GM13976 (cell line): ENCODE results near the gene ZC3H7A.

ENCODE experiments used
- DNase-seq: peaks from one replicate; pipeline ENCODE4 v3.0.0; 2012; ENCODE audit warnings: low spot score
- in situ Hi-C: fragments of 300-500 bp; cut with MboI; formaldehyde crosslinking; loops from one replicate; pipeline ENCODE4 v1.12.0; 2022; ENCODE audit warnings: low sequenced_read_pairs, mixed read lengths, inconsistent platforms; ENCODE audit not compliant: unreplicated experiment
- TF ChIP-seq, protein P1 (sequence below): IDR thresholded peaks from 2 replicates; pipeline ENCODE4 v1.5.1; 2012; ENCODE audit warnings: borderline replicate concordance, mild to moderate bottlenecking; ENCODE audit not compliant: insufficient read depth; ENCODE audit errors: extremely low read depth, missing control alignments, control extremely low read depth

Gene ZC3H7A

DNA sequence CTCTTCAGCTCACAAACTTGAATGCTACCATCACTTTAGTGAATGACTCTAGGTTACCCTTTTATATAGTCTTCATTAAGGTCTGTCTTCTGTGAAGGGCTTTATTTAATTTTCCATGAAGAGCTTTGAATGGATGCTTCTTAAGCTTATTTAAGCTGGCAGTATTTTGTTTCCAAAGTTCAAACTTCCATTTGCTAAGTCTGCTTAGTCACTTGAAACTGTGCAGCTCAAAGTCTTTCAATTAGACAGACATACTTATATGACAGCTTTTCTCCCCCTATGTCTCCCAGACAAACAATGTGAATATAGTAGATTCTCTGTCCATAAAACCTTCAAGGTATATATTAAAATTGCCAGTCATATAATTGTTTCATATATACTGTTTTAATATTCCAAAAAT lies 77.9 kb downstream of the ZC3H7A start:
- in situ Hi-C loops, result no loop called here
- TF ChIP-seq, protein P1, sequence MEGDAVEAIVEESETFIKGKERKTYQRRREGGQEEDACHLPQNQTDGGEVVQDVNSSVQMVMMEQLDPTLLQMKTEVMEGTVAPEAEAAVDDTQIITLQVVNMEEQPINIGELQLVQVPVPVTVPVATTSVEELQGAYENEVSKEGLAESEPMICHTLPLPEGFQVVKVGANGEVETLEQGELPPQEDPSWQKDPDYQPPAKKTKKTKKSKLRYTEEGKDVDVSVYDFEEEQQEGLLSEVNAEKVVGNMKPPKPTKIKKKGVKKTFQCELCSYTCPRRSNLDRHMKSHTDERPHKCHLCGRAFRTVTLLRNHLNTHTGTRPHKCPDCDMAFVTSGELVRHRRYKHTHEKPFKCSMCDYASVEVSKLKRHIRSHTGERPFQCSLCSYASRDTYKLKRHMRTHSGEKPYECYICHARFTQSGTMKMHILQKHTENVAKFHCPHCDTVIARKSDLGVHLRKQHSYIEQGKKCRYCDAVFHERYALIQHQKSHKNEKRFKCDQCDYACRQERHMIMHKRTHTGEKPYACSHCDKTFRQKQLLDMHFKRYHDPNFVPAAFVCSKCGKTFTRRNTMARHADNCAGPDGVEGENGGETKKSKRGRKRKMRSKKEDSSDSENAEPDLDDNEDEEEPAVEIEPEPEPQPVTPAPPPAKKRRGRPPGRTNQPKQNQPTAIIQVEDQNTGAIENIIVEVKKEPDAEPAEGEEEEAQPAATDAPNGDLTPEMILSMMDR, result no peak
- DNase-seq, result no peak

DNA sequence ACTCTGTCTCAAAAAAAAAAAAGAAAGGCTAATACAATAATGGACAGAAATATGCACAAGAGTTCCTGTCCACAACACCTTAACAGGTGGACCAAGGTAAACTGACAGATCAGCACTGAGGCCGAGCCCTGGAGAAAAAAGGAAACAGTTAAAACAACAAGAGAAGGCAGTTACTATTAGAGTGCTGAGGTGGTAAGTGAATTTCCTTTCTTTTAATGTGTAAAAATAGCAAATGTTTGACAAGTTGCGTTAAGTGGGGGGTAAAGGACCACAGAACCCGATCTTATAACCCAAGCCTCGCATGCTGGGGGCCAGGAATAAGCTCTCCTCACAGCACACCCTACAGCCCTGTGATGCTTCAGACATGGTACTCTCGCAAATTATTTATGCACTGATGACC lies 79.2 kb downstream of the ZC3H7A start:
- in situ Hi-C loops, result no loop called here
- TF ChIP-seq, protein P1, result no peak
- DNase-seq, result no peak

DNA sequence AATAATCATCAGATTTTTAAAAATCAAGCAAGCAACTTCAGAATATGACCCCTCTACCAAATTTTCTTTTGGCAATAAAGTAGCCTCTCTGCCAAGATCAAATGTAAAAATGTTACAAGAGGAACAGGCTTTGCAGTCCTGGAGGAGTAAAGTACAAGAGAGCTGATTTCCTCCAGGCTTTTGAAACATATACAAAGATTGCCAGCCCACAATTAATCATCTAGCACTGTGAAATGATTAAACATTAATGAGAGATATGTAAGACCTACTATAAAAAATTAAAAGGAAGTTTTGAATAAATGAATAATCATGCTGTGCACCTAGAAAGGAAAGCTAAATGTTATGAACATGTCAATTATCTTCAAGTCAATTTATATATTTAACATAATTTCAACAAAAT lies 80.7 kb downstream of the ZC3H7A start:
- no peak for DNase-seq
- TF ChIP-seq, protein P1, result no peak
- in situ Hi-C loops, result no loop called here

DNA sequence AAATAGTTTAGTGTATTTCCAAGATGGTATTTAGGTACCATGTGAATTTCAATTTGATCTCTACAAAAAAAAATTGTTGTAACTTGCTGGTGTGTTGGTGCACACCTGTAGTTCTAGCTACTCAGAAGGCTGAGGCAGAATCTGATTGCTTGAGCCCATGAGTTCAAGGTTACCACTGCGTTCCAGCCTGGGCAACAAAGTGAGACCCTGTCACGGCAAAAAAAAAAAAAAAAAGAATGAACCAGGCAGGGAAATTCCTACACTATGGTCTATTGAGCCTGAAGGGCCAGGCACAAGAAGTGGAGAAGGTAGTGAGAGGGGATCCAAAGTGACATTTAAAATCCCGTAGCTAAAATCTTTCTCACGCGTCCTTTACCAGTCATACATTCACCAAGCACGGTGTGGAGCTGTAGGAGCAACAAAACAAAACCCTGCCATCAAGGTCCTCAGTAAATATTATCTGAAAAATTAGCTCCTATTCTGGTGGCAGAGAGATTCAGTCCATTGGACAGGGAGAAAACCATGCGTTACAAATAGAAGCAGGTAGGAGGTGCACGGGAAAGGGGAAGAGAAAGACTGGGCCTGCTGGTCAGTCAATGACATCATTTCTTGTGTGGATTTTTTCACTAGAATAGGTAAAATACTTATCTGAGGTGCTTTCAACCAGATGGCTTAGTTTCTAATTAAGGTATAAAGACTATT lies 81.7 kb downstream of the ZC3H7A start:
- peak; percentile 58 for DNase-seq
- TF ChIP-seq, protein P1, result no peak
- in situ Hi-C loops, result no loop called here

DNA sequence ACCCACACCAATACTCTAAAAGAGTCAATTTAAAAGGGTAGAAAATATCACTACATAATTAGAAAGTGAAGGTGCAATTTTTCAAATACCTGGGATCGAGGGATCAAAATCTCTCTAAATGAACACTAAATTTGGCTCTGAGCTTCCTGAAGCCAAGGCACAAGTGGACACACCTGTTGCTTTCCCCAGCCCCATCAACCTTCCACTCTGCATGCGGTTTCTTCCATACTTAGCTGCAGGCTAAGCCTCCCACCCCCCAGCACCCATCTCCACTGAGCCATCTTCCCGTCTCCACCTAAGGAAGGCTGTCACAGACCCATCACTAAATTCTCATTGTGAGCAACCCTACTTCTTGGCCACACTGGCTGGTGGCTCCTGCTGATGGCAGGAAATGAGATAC lies 84.9 kb downstream of the ZC3H7A start:
- in situ Hi-C loops, result no loop called here
- DNase-seq, result no peak
- TF ChIP-seq, protein P1, result no peak

DNA sequence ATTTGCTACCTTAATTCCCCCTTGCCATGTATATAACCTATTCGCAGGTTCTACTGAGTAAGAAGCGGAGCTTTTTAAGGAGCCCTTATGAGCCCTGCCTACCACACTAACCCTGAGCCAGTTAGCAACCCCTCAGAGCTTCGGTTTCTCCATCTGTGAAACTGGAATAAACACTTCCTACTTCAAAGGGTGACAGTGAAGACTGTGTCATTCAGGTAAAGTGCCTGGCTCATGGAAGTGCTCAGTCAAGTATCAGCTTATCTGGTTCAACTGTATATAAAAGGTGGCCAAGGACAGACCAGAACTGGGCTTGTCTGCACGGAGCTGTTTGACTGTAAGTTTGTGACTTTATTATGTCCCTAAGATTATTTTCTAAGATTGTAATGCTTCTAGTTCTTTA lies 85.4 kb downstream of the ZC3H7A start:
- no peak for DNase-seq
- TF ChIP-seq, protein P1, result no peak
- in situ Hi-C loops, result no loop called here

DNA sequence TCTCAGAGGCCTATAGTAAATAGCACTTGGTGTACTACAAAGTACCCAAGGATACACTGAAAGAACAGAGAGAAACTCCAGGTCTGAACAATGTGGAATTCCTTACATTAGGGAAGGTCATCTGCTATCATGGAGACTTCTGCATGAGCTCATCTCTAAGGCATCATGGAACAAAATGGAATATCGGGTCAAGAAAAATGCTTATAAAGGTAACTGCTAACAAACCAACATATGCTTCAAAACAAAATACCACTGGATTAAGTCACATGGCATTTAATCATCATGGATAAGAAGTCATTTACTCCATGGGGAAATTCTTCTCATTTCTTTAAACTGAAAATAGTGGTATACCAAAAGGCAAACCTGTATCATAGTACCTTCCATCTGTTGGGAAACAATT lies 88.6 kb downstream of the ZC3H7A start:
- TF ChIP-seq, protein P1, result no peak
- DNase-seq, result no peak
- in situ Hi-C loops, result no loop called here
